ENCODE data around the gene SLC35F6. TPM values are rescaled to one million over a fixed set of nuclear protein-coding genes. Genes with fewer than 3 reads are reported as not detected.
"Not testable (repeated sequence)": the region's sequence is repeated elsewhere in the genome, so short reads cannot be mapped to it uniquely, and the experiment has no call there.

The SLC35F6 gene
- polyA plus RNA-seq, 1 donor (not counting 4 experiments of a cell fraction or from before 2014, with no cell fraction given): 25.7 TPM

GRCh38 chr2:26750467-26750866 lies 13.6 kb upstream of the SLC35F6 start:
- dilution Hi-C loops (cut with MboI; ENCODE audit: extremely low pct_ligation_motif_present, low sequenced_read_pairs); H3K9me1 ChIP-seq (ENCODE audit: control insufficient read depth, extremely low read depth, insufficient read depth, low read length); H3K9ac ChIP-seq (ENCODE audit: control insufficient read depth, extremely low read depth, insufficient read depth, low read length); H2AFZ ChIP-seq (ENCODE audit: control insufficient read depth, low read length); H3K27ac ChIP-seq (ENCODE audit: control insufficient read depth, insufficient read depth, low read length); H3K79me2 ChIP-seq (ENCODE audit: control insufficient read depth, insufficient read depth, low read length); H3K4me3 ChIP-seq (ENCODE audit: control insufficient read depth in 2 of 3, extremely low read depth in 1 of 3, insufficient read depth in 2 of 3, low read depth in 1 of 3, low read length in 3 of 3); H3K4me1 ChIP-seq (ENCODE audit: control insufficient read depth, extremely low read depth, insufficient read depth, low read length); H3K27me3 ChIP-seq (ENCODE audit: control insufficient read depth, extremely low read depth, insufficient read depth, low read length); H3K36me3 ChIP-seq (ENCODE audit: control insufficient read depth in 2 of 2, extremely low read depth in 1 of 2, insufficient read depth in 2 of 2, low read length in 2 of 2); H4K20me1 ChIP-seq (ENCODE audit: control insufficient read depth, extremely low read depth, insufficient read depth, low read length); DNase-seq (ENCODE audit: low read depth, low spot score); H3K9me3 ChIP-seq (ENCODE audit: control insufficient read depth, low read depth, low read length); H3K4me2 ChIP-seq (ENCODE audit: control insufficient read depth, extremely low read depth, insufficient read depth, low read depth, low read length); FAIRE-seq: not testable (repeated sequence)

GRCh38 chr2:26752656-26753055 lies 11.4 kb upstream of the SLC35F6 start:
- no peaks in the 10 kb centered on the region for H3K27me3 ChIP-seq (ENCODE audit: control insufficient read depth, extremely low read depth, insufficient read depth, low read length)
- no peaks in the 10 kb centered on the region for H3K9me3 ChIP-seq (ENCODE audit: control insufficient read depth, low read depth, low read length)
- H3K79me2 ChIP-seq (ENCODE audit: control insufficient read depth, insufficient read depth, low read length): no peaks in the 10 kb centered on the region
- DNase-seq (ENCODE audit: low read depth, low spot score) (no peak), FAIRE-seq (no peak)
- no peaks in the 10 kb centered on the region for H3K36me3 ChIP-seq (ENCODE audit: control insufficient read depth in 2 of 2, extremely low read depth in 1 of 2, insufficient read depth in 2 of 2, low read length in 2 of 2)
- no peak overlapping the region for H2AFZ ChIP-seq (ENCODE audit: control insufficient read depth, low read length)
- H3K4me2 ChIP-seq (ENCODE audit: control insufficient read depth, extremely low read depth, insufficient read depth, low read depth, low read length): no peak overlapping the region
- H3K27ac ChIP-seq (ENCODE audit: control insufficient read depth, insufficient read depth, low read length): no peak overlapping the region
- no peak for TF ChIP-seq EZH2 (IDR thresholded peaks at IDR 0.05; ENCODE audit: low read length)
- TF ChIP-seq, protein P1, sequence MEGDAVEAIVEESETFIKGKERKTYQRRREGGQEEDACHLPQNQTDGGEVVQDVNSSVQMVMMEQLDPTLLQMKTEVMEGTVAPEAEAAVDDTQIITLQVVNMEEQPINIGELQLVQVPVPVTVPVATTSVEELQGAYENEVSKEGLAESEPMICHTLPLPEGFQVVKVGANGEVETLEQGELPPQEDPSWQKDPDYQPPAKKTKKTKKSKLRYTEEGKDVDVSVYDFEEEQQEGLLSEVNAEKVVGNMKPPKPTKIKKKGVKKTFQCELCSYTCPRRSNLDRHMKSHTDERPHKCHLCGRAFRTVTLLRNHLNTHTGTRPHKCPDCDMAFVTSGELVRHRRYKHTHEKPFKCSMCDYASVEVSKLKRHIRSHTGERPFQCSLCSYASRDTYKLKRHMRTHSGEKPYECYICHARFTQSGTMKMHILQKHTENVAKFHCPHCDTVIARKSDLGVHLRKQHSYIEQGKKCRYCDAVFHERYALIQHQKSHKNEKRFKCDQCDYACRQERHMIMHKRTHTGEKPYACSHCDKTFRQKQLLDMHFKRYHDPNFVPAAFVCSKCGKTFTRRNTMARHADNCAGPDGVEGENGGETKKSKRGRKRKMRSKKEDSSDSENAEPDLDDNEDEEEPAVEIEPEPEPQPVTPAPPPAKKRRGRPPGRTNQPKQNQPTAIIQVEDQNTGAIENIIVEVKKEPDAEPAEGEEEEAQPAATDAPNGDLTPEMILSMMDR (optimal IDR thresholded peaks at IDR 0.05 in 1 of 3, IDR thresholded peaks at IDR 0.05 in 1 of 3, conservative IDR thresholded peaks at IDR 0.05 in 1 of 3; ENCODE audit: extremely low read depth in 1 of 3, insufficient read depth in 2 of 3, low read length in 3 of 3): no peak
- H3K9ac ChIP-seq (ENCODE audit: control insufficient read depth, extremely low read depth, insufficient read depth, low read length): no peak overlapping the region
- no peaks in the 10 kb centered on the region for H3K9me1 ChIP-seq (ENCODE audit: control insufficient read depth, extremely low read depth, insufficient read depth, low read length)
- dilution Hi-C loops (cut with MboI; ENCODE audit: extremely low pct_ligation_motif_present, low sequenced_read_pairs): no loop called here
- H4K20me1 ChIP-seq (ENCODE audit: control insufficient read depth, extremely low read depth, insufficient read depth, low read length): no peaks in the 10 kb centered on the region
- H3K4me3 ChIP-seq (ENCODE audit: control insufficient read depth in 2 of 3, extremely low read depth in 1 of 3, insufficient read depth in 2 of 3, low read depth in 1 of 3, low read length in 3 of 3): no peak overlapping the region
- peaks cover 4% of the 10 kb centered on the region for H3K4me1 ChIP-seq (ENCODE audit: control insufficient read depth, extremely low read depth, insufficient read depth, low read length)

GRCh38 chr2:26754539-26754938 lies 9.5 kb upstream of the SLC35F6 start:
- Histone ChIP-seq H3K4me1 (ENCODE audit: control insufficient read depth, extremely low read depth, insufficient read depth, low read length) (peaks cover 19% of the 10 kb centered on the region), H3K9me3 (ENCODE audit: control insufficient read depth, low read depth, low read length) (no peaks in the 10 kb centered on the region), H3K9me1 (ENCODE audit: control insufficient read depth, extremely low read depth, insufficient read depth, low read length) (no peaks in the 10 kb centered on the region), H4K20me1 (ENCODE audit: control insufficient read depth, extremely low read depth, insufficient read depth, low read length) (no peaks in the 10 kb centered on the region), H3K27me3 (ENCODE audit: control insufficient read depth, extremely low read depth, insufficient read depth, low read length) (no peaks in the 10 kb centered on the region), H2AFZ (ENCODE audit: control insufficient read depth, low read length) (no peak overlapping the region), H3K4me2 (ENCODE audit: control insufficient read depth, extremely low read depth, insufficient read depth, low read depth, low read length) (no peak overlapping the region), H3K27ac (ENCODE audit: control insufficient read depth, insufficient read depth, low read length) (no peak overlapping the region), H3K79me2 (ENCODE audit: control insufficient read depth, insufficient read depth, low read length) (no peaks in the 10 kb centered on the region), H3K4me3 (ENCODE audit: control insufficient read depth in 2 of 3, extremely low read depth in 1 of 3, insufficient read depth in 2 of 3, low read depth in 1 of 3, low read length in 3 of 3) (no peak overlapping the region), H3K9ac (ENCODE audit: control insufficient read depth, extremely low read depth, insufficient read depth, low read length) (no peak overlapping the region), H3K36me3 (ENCODE audit: control insufficient read depth in 2 of 2, extremely low read depth in 1 of 2, insufficient read depth in 2 of 2, low read length in 2 of 2) (no peaks in the 10 kb centered on the region)
- no peak for TF ChIP-seq EZH2 (IDR thresholded peaks at IDR 0.05; ENCODE audit: low read length)
- TF ChIP-seq, protein P1 (optimal IDR thresholded peaks at IDR 0.05 in 1 of 3, IDR thresholded peaks at IDR 0.05 in 1 of 3, conservative IDR thresholded peaks at IDR 0.05 in 1 of 3; ENCODE audit: extremely low read depth in 1 of 3, insufficient read depth in 2 of 3, low read length in 3 of 3): no peak
- FAIRE-seq: no peak
- DNase-seq (ENCODE audit: low read depth, low spot score): no peak
- dilution Hi-C loops (cut with MboI; ENCODE audit: extremely low pct_ligation_motif_present, low sequenced_read_pairs): no loop called here

Data from keratinocyte (primary cell).